Stimulated activated CD8-positive, alpha-beta memory T cell treated with anti-CD3 and anti-CD28 coated beads, Interleukin-4, amount 100 ng/mL, for 48 hours (primary cell): ENCODE data around the gene NLRP5.
A peak's percentile ranks its signal among the peaks of the same experiment; 100 is the strongest.
"Not testable (repeated sequence)": the region's sequence is repeated elsewhere in the genome, so short reads cannot be mapped to it uniquely, and the experiment has no call there.

Experiments
- DNase-seq: peaks from one replicate; pipeline ENCODE4 v3.0.0-alpha.2; 2020

The NLRP5 gene

DNA sequence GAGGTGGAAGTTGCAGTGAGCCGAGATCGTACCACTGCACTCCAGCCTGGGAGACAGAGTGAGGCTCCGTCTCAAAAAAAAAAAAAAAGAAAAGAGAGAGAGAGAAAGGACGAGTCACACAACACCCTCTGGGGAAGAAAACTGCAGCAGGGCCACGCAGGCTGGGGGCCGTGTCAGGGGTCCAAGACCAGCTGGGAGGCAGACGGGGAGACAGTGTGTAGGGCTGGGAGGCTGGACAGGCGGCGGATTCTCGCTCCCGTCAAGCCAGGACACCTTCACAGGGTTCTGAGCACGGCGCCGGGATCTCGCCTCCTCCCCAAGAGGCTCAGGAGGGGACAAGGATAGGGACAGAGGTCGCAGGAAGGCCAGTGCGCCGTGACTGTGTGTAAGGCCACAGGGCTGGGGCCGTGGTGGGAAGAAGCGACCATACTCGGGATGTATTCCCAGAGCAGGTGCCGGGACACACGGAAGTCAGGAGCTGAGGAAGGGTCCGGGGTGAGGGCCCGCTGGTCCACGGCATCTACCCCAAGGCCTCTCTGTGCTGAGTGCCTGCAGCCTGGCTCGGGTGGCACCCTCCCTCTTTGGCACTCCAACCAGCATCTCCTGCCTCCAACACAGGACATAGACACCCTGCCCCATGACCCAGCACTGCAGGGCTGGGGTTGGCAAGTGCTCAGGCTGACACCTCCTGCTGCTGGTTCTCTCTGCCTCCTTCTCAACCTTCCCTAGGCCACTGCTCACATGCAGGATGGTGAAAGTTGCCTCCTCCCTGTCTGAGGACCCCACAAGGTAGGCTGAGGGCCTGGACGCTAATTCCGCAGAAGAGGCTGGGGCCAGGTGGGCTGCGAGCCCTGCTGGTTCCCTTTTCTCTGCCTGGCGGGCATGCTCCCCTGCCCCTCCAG lies 113.3 kb downstream of the NLRP5 start:
- DNase-seq: no peak

- DNase-seq: no peak
Measured at GRCh38 chr19:56101095-56101494, 114.5 kb downstream of the NLRP5 start.

DNA sequence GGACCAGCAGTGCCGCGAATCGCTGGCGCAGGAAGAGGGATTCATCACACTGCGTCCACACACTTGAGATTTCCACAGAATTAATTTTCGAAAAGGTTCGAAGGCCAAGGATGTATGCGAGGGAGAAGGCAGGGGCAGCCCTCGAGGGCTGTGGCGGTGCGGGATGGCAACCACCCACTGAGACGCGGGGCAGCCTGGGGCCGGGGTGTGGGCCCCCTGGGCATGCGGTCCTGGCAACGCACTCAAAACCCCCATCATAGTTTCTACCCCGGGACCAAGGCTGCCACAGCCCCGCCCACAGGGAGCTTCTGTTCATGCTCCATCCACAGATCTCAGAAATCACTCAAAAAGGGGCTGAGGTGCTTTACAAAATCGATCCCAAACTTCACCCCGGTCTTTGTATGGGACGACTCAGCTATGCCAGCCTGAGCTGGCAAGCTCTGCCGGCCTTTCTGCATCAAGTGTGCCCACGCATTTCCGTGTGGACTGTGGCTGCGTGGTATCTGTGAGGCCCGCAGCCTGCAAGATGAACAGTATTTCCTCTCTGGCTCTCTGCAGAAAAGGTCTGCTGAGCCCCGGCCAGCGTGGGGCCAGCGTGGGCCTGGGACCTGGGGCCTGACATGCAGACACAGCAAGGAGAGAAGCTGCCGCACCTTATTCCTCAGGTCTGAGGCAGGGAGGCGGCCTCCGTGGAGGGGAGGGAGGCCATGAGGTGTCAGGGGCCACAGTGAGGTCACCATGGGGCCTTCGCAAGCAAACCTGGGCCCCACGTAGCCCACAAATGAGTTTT lies 115.4 kb downstream of the NLRP5 start:
- no peak for DNase-seq

- no peak for DNase-seq
Measured at GRCh38 chr19:56103027-56103614, 116.5 kb downstream of the NLRP5 start.

- no peak for DNase-seq
Measured at GRCh38 chr19:56104423-56104822, 117.8 kb downstream of the NLRP5 start.

GRCh38 chr19:56105090-56105701 lies 118.6 kb downstream of the NLRP5 start:
- DNase-seq: peak; percentile 62

- not testable (repeated sequence) for DNase-seq
Measured at GRCh38 chr19:56105831-56106396, 119.3 kb downstream of the NLRP5 start.

DNA sequence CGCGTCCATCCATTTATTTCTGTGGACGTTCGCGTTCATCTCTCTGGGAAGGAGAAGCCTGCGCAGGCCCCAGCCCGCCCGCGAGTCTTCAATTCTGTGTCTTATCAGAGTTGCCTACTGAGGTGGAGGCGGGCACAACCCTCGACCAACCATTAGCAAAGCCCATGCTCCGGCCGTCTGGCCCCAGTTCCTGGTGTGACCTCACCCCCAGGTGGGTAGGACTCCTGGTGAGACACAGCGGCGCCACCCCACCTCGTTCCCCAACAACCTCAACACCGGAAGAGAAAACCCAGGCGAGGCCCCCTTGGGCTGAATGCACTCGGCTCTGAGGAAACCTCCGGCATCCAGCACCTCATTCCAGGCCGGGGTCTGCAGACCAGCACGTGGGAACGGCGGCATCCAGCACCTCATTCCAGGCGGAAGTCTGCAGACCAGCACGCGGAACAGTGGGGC lies 119.8 kb downstream of the NLRP5 start:
- DNase-seq: no peak

GRCh38 chr19:56106993-56107392 lies 120.4 kb downstream of the NLRP5 start:
- no peak for DNase-seq

GRCh38 chr19:56107626-56108351 lies 121.2 kb downstream of the NLRP5 start:
- DNase-seq: no peak

- no peak for DNase-seq
Measured at GRCh38 chr19:56108447-56109195, 122.0 kb downstream of the NLRP5 start.

- no peak for DNase-seq
Measured at GRCh38 chr19:56109226-56109625, 122.7 kb downstream of the NLRP5 start.

GRCh38 chr19:56110515-56111448 lies 124.2 kb downstream of the NLRP5 start:
- DNase-seq: no peak
